Natural killer cell (primary cell): Measurements from ENCODE around the gene ZNF217. TPM values are rescaled to one million over a fixed set of nuclear protein-coding genes. Genes with fewer than 3 reads are reported as not detected.

ENCODE experiments used
- ATAC-seq, 3 donors: fragments of 150-1000 bp in 2 of 3; fragments of 200-7000 bp in 1 of 3; cut with Tn5 transposase; 1 replicate in 1 of 3; 2 replicates in 2 of 3; pipeline ENCODE4 v1.10.0; 2021; ENCODE audit warnings: mild to moderate bottlenecking in 2 of 3, moderate library complexity in 2 of 3
- DNase-seq, 2 donors: peaks; one replicate each; pipeline versions ENCODE4 v3.0.0 to v3.0.0-alpha.2; 2013 to 2021; ENCODE audit warnings: mixed read lengths in 1 of 2
- H3K27ac ChIP-seq: one replicate; pipeline ENCODE4 v1.5.1; 2013; ENCODE audit warnings: mild to moderate bottlenecking, low read length
- H3K27me3 ChIP-seq: one replicate; pipeline ENCODE4 v1.6.1; 2013; ENCODE audit warnings: low read length; ENCODE audit not compliant: control insufficient read depth, insufficient read depth
- H3K36me3 ChIP-seq: one replicate; pipeline ENCODE4 v1.6.1; 2013; ENCODE audit warnings: low read length; ENCODE audit not compliant: control insufficient read depth, insufficient read depth
- H3K4me1 ChIP-seq: one replicate; pipeline ENCODE4 v1.6.1; 2013; ENCODE audit warnings: low read length; ENCODE audit not compliant: control insufficient read depth, insufficient read depth
- H3K4me3 ChIP-seq: one replicate; pipeline ENCODE4 v1.5.1; 2013; ENCODE audit warnings: low read length
- H3K9me3 ChIP-seq: one replicate; pipeline ENCODE4 v1.6.1; 2013; ENCODE audit warnings: low read length; ENCODE audit not compliant: control insufficient read depth, insufficient read depth
- H3K27ac Mint-ChIP-seq, 2 donors: one replicate each; pipeline ENCODE4 v1.8.0; 2022; ENCODE audit warnings: mild to moderate bottlenecking in 2 of 2, mixed read lengths in 2 of 2, moderate library complexity in 1 of 2
- H3K27me3 Mint-ChIP-seq, 2 donors: one replicate each; pipeline ENCODE4 v1.8.0; 2022; ENCODE audit warnings: low read depth in 2 of 2, mixed read lengths in 2 of 2
- H3K36me3 Mint-ChIP-seq: one replicate; pipeline ENCODE4 v1.8.0; 2022; ENCODE audit warnings: mixed read lengths
- H3K4me1 Mint-ChIP-seq, 2 donors: one replicate each; pipeline ENCODE4 v1.8.0; 2022; ENCODE audit warnings: mixed read lengths in 2 of 2
- H3K4me3 Mint-ChIP-seq: one replicate; pipeline ENCODE4 v1.8.0; 2022; ENCODE audit warnings: mild to moderate bottlenecking, moderate library complexity, mixed read lengths
- H3K9me3 Mint-ChIP-seq, 2 donors: one replicate each; pipeline ENCODE4 v1.8.0; 2022; ENCODE audit warnings: mixed read lengths in 2 of 2
- WGBS: methylation state at CpG from one replicate; pipeline ENCODE4 v1.1.7; 2013; ENCODE audit warnings: missing lambda C conversion rate; ENCODE audit not compliant: insufficient coverage; 5-methylcytosine and 5-hydroxymethylcytosine counted together
- intact Hi-C: fragments of 100-400 bp; cut with micrococcal nuclease; formaldehyde crosslinking; loops from one replicate; pipeline ENCODE4 v1.14.2; 2022
- total RNA-seq, 4 donors: library from RNA; stranded (reverse); fragments of 120-200 nt in 1 of 4; gene quantifications; one replicate each; pipeline versions ENCODE4 v1.2.3 to v1.2.4, GENCODE V29; 2013 to 2022
- TF ChIP-seq, protein P1 (sequence below): fragments of 200-600 bp; IDR thresholded peaks from one replicate; pipeline ENCODE4 v1.8.0; 2022; ENCODE audit warnings: antibody characterized with exemption

ZNF217 gene
- total RNA-seq, 3 donors from 2014 or later (not counting 1 experiment from before 2014, with no cell fraction given) = 56.1 to 69.1 (median 59.0) TPM

- Histone ChIP-seq H3K27me3 (no peaks in the 10 kb centered on the region), H3K4me1 (peaks cover 8% of the 10 kb centered on the region), H3K9me3 (no peaks in the 10 kb centered on the region), H3K27ac (no peak overlapping the region), H3K4me3 (no peak overlapping the region), H3K36me3 (peaks cover 90% of the 10 kb centered on the region)
- H3K36me3 Mint-ChIP-seq = peaks cover 15% of the 10 kb centered on the region
- H3K27me3 Mint-ChIP-seq = no peaks in the 10 kb centered on the region
- H3K27ac Mint-ChIP-seq = peak overlapping the region; percentile 20 to 62
- intact Hi-C loops = loop anchor here (10.0 kb wide), 1 partner anchor 493 kb away; no protein-coding TSS in a partner anchor
- ATAC-seq = no peak
- H3K4me3 Mint-ChIP-seq = no peak overlapping the region
- no peaks in the 10 kb centered on the region for H3K9me3 Mint-ChIP-seq
- TF ChIP-seq, protein P1, sequence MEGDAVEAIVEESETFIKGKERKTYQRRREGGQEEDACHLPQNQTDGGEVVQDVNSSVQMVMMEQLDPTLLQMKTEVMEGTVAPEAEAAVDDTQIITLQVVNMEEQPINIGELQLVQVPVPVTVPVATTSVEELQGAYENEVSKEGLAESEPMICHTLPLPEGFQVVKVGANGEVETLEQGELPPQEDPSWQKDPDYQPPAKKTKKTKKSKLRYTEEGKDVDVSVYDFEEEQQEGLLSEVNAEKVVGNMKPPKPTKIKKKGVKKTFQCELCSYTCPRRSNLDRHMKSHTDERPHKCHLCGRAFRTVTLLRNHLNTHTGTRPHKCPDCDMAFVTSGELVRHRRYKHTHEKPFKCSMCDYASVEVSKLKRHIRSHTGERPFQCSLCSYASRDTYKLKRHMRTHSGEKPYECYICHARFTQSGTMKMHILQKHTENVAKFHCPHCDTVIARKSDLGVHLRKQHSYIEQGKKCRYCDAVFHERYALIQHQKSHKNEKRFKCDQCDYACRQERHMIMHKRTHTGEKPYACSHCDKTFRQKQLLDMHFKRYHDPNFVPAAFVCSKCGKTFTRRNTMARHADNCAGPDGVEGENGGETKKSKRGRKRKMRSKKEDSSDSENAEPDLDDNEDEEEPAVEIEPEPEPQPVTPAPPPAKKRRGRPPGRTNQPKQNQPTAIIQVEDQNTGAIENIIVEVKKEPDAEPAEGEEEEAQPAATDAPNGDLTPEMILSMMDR = no peak
- H3K4me1 Mint-ChIP-seq = peaks cover 29 to 47% of the 10 kb centered on the region in 2 donors
- no peak for DNase-seq
- WGBS = 93% methylated on average over 8 of the region's 10 CpGs
Observed at GRCh38 chr20:53571555-53572286, 21.9 kb downstream of the ZNF217 start.

DNA sequence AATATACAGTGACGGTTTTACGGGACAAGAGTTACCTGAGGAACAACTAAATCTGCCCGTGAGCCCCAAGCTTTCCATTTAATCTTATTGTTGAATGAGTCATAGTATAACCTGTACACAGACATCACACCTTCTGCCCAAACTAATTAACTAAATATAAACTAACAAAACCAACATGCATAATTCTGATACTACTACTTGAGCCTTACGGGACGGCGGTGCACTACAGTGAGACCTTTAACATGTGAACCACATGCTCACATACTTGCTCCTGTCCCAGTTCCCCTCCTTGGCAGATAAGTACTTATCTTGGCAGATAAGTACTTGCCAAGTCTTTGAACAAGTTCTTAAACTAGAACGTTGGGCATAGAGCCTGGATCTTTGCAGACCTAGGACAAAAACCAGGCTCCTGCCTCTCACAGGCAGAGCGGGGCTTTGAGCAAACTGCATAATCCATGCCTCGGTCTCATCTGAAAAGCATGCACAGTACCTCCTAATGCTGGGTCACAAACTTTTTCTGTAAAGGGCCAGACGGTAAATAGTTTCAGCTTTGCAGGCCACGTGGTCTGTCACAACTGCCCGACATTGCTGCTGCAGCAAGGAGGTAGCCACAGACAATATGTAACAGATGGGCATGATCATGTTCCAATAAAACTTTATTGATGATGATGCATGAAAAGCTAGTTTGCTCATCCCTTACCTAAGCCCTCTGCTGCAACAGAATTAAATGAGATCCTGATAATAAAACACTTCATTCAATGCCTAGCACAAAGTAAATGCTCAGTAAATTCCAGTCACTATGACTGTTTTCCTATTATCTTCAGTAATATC is 23.0 kb downstream of the ZNF217 start:
- Histone ChIP-seq H3K4me3 (no peak overlapping the region), H3K27me3 (no peaks in the 10 kb centered on the region), H3K27ac (no peak overlapping the region), H3K9me3 (no peaks in the 10 kb centered on the region), H3K4me1 (peaks cover 8% of the 10 kb centered on the region), H3K36me3 (peaks cover 90% of the 10 kb centered on the region)
- H3K4me1 Mint-ChIP-seq = peaks cover 26 to 40% of the 10 kb centered on the region in 2 donors
- intact Hi-C loops = loop anchor here (10.0 kb wide), 1 partner anchor 494 kb away; no protein-coding TSS in a partner anchor
- H3K36me3 Mint-ChIP-seq = peaks cover 15% of the 10 kb centered on the region
- H3K9me3 Mint-ChIP-seq = no peaks in the 10 kb centered on the region
- 86% methylated on average over 12 of the region's 12 CpGs for WGBS
- TF ChIP-seq, protein P1 = no peak
- no peak overlapping the region for H3K4me3 Mint-ChIP-seq
- H3K27ac Mint-ChIP-seq = peak overlapping the region; percentile 51 to 71
- DNase-seq (no peak), ATAC-seq (no peak)
- no peaks in the 10 kb centered on the region for H3K27me3 Mint-ChIP-seq

GRCh38 chr20:53569606-53570307 is 23.9 kb downstream of the ZNF217 start:
- no peak for DNase-seq
- intact Hi-C loops = loop anchor here (10.0 kb wide), 1 partner anchor 495 kb away; no protein-coding TSS in a partner anchor
- peaks cover 23 to 35% of the 10 kb centered on the region in 2 donors for H3K4me1 Mint-ChIP-seq
- Histone ChIP-seq H3K4me1 (peaks cover 6% of the 10 kb centered on the region), H3K27me3 (no peaks in the 10 kb centered on the region), H3K4me3 (no peak overlapping the region), H3K27ac (no peak overlapping the region), H3K9me3 (no peaks in the 10 kb centered on the region), H3K36me3 (peaks cover 87% of the 10 kb centered on the region)
- H3K27me3 Mint-ChIP-seq = no peaks in the 10 kb centered on the region
- WGBS = 91% methylated on average over 6 of the region's 7 CpGs
- H3K36me3 Mint-ChIP-seq = peaks cover 12% of the 10 kb centered on the region
- no peaks in the 10 kb centered on the region for H3K9me3 Mint-ChIP-seq
- H3K4me3 Mint-ChIP-seq = no peak overlapping the region
- peak overlapping the region; percentile 71 for H3K27ac Mint-ChIP-seq
- no peak for ATAC-seq
- TF ChIP-seq, protein P1 = no peak
